NCI-H2227 treated with DMSO at 0.1 percent for 48 hours (cell line): ENCODE measurements around the gene LMNA.

Source experiments
- DNase-seq: peaks from one replicate; lab custom pipeline; 2025; lab: John Stamatoyannopoulos, UW

Gene LMNA

DNA sequence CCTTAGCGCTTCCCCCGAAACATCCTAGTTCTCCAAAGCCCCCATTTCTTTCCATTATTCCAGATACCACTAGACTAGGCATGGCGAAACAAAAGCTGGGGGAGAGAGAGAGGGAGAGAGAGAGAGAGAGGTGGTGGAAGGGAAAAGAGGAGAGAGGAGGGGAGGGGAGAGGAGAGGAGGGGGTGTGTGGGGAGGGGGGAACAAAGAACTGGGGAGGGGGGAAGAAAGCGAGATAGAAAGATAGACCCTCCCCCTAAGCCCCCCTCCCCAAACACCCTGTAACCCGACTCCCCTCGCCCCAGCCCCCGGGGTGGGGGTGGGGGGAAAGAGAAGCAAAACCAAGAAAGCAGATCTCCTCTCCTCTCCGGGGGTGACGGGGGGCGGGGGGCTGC lies 32.6 kb upstream of the LMNA start:
- peak; percentile 38 for DNase-seq

DNA sequence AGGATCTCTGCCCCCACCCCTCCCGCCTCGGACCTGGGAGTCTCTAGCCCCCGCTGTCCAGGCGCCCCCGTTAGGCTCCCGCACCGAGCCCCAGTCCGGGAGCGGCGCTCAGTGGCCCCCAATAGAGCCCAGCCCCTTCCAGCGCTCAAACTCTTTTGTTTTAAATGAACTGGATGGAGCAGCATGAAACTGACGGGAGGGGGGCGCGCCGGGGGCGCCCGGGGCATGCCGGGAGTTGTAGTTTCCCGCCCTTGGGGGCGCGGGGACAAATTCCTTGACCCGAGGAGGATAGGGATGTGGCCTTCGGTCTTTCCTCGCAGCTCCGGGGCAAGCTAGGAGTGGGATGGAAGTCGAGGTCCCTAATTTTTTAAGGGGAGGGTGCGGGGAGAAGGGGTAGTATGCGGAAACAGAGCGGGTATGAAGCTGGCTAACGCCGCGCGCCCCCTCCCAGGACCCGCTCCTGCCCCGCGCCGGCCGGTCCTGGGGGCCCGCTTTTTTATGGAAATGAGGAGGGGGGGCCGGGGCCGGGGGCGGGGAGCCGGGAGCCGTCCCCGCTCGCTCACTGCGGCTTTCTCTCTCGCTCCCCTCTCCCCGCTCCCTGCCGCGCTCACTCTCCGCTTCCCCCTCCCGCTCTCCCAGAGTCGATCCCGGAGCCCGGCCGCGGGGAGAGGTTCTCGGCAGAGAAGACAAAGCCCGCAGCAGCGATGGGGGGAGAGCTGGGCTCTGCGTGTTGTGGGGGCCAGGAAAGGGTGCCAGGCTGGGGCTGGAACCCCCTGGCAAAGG lies 32.0 kb upstream of the LMNA start, which contains the start of gene MEX3A:
Gene MEX3A (minus strand): TSS at position 157 of the 783 bp plus-strand sequence. CDS start 467 bp downstream, outside the sequence.
- peak; percentile 88 for DNase-seq

DNA sequence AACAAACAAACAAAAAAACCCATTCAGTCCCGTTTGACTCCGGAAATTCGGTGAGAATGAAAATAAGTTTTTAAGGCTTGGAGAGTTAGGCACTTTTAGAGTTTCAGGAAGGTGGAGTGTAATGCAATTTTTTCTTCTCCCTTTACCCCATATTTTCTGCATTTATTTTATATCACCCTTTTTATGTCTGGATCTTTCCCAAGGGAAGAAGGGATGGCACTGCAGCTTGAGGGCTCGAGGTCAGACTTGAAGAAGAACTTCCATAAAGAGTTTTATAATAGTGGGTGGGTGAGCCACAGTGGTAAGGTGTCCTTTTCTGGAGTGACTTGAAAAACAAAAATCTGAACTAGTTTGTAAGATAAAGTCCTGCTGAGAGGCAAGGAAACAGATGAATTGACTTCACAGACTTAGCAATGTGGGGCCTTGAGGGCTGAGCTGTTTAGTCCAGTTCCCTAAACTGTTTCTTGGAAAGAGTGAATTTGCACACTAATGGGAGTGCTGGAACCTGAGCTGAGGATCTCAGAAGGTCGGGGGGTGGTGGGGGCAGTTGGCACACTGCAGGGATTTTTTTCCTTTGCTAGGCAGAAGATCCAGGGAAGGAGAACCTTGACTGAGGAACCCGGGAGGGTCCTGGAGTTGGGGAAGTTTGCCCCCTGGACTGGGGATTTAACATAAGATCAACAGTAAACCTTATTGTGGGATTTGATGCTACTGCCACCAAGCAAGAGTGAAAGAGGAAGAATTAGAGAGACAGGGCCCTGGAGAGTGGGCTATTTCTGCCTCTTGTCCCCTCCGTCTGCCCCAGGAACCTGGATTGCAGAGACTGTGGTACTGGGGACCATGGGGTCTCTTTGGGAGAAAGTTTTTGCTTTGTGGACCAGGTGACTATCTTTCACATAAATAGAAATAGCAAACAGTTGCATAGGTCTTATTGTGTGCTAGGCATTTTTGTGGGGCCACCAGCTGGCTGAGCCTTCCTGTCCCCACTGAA lies 30.4 kb upstream of the LMNA start:
- no peak for DNase-seq

DNA sequence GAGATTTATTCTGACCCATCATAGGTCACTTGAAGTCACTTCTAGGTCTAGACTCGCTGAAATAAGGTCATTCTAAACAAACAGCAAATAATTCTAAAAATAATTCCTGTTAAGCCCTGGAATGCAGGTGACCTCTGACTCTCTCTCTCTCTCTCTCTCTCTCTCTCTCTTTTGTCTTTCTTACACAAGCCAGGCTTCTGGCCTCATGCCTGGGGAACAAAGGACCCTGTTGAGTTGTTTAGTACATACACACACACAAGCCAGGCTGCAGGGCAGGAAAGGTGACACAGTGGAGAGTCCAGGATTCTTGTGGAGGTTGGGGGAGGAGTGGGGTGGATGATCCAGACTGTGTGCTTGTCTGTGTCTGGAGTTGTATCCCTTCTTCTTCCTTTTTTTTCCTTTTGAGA lies 28.3 kb upstream of the LMNA start:
- DNase-seq: no peak

DNA sequence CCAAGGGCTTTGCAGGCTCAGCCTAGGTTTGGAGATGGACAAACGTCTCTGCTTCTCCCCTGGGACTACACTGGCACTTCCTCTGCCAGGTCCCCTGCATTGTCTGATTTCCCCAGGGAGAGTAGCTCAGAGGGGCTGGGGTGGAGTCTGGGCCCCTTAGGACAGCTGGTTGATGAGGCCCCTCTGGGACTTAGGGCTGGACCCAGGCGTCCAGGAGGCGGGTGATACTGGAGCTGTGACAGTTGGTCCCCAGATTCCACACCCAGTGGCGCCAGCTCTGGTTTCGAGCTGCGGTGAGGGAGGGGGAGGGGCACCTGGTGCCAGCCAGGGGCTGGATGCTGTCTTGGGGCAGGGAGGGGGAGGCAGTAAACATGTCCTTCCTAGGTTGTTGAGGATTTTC lies 24.8 kb upstream of the LMNA start:
- no peak for DNase-seq

DNA sequence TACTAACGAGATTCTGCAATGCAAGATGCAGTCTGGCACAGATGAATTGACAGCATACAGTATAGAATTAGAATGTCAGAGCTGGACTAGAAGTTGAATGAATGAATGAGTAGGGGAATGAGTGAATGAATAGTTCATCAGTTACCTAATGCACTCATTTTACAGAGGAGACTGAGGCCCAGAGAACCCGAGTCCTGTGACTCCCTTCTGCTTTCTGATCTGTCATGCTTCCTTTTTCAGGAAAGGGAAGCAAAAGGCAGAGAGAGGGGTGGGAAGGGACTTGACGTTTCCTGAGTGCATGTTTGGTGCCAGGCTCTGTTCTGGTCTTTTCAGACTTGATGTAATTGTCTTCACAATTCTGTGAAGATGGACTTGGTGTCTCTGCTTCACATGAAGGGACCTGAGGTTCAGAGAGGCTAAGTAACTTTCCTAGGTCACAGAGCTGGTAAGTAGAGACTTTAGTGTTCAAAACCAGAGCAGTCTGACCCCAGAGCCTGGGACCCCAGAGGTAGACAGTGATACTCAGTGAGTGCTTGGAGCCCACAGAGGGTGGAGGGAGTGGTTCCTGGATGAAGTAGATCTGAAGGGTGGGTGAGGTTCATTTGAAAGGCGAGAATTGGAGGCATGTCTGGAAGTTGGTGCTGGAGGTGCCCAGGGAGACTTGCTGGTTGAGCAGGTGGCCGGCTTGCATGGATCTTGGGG lies 24.2 kb upstream of the LMNA start:
- no peak for DNase-seq

DNA sequence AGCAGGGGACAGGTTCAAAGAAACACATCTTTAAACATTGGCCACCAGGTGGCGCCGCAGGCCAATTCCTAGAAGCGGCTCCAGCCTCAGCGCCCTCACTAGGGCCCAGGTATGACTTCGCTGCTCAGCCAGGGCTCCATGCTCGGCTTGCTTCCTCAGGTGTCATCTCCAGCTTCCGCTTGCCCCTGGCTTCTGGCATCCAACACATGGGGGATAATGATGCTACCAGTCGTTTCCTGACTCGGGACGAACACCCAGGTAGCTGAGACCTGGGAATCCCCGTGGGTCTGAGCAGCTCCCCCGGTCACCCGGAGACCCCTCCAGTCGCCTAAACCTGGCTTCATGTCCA lies 23.7 kb upstream of the LMNA start:
- peak; percentile 84 for DNase-seq

DNA sequence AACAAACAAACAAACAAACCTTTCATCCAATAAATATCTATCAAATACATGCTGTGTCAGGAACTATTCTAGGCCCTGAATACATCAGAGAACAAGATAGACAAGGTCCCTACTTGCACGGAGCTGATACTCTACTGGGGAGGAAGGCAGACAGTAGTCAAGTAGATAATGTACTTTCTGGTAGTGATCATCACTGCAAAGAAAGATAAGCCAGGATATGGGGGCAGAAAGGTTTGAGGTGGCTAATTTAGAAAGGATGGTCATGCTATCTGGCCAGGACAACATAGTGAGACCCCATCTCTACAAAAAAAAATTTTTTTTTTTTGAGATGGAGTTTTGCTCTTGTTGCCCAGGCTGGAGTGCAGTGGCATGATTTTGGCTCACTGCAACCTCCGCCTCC lies 22.9 kb upstream of the LMNA start:
- no peak for DNase-seq

DNA sequence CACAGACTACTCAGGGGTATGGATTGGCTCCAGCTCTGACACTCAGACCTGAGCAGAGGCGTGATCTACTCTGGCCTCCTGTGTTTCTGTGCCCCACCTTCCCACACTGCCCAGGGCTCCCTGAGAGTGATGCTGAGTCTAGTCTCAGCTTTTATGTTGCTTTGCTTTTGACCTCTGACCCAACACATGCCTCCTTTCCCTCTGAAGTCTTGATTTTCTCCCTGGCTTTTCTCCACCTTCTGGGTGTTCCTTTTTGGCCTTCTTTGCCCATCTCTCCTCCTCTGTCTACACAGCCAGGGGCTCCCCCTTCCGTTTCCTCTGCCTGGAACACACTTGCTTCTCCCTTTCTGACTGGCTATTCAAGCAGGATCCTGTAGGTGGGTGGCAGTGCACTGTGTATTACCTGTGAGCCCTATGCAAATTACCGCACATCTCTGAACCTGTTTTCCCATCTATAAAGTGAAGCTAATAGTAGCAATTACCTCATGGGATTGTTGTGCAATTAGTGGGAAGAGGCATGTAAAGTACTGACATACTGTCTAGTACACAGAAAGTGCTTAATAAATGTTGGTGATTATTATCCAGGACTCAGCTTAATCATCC lies 18.5 kb upstream of the LMNA start:
- DNase-seq: no peak

DNA sequence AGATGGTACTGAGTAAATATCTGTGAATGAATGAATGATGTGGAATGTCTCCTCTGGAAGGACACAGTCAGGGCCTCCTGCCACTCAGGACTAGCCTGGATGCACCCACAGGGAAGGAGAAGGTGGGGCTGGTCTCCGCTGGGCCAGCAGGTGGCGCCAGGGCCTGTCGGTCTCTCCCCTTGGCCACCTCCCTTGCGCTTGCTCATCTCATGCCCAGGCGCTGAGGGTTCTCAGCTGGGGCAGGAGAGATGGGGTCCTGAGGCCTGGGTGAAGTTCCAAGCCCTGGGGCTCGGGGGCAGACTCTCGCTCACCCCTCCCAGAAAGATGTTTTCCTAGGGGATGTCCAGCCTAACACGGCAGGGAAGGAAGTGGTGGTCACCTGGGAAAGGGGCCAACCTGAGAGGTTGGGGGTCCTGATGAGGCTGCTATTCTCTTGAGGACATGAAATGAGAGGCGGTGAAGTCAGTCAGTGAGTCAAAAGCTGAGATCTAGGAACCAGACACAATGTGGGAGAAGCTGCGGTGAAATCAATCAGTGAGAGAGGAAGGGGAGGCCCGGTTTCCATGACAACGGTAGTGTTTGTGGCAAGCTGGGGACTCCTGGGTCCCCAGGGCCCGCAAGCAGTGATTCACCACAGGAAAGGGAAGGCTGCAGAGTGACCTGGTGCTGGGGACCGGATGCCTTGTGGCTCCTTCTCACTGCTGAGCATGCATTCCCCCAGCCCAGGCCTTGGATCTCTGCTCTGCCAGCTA lies 17.7 kb upstream of the LMNA start:
- DNase-seq: peak; percentile 69

DNA sequence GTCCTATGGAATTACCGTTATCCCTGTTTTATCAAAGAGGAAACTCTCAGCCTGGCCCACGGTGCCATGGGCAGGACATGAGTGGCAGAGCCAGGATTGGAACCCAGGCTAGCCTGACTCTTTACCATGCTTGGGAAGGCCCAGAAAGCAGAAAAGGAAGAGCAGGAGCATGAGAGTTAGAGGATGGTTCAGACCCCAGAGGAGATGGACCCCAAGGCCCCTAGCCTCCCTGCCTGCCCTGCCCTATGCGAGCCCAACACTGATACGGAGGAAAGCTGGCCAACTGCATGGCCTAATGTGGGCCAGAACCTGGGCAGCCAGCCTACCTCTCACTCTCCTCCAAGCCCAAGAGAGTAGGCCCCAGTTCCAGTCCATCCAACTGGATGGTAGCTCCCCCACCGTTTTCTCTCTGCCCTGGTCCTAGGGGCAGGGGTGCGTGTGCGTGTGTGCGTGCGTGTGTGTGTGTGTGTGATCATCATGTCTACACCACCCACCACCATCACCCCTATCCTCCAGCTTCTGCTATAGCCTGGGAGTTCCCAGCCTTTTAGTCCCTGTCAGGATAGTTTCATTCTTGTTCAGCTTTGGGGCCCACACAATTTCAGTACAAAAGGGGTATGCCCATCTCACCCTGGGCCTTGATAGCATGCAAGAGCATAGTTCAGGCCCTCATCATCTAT lies 16.9 kb upstream of the LMNA start:
- no peak for DNase-seq

DNA sequence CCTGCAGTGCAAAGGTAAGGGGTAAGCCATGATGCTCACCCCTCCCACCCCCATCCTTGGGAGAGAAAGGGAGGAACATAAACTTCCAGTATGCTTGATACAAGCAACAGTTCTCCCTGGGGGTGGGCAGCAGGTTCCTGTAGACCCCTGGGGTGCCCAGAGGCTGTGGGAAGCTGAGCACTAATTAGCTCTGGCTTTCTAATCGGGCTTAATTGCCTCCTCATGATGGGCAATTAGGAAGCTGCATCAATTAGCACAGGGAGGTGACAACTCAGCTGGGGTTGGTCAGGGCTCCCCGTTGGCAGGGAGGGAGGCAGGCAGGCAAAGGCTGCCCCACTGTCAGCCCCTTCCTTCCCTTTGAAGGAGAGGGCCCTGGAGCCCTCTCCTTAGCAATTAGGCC lies 15.7 kb upstream of the LMNA start:
- DNase-seq: no peak

DNA sequence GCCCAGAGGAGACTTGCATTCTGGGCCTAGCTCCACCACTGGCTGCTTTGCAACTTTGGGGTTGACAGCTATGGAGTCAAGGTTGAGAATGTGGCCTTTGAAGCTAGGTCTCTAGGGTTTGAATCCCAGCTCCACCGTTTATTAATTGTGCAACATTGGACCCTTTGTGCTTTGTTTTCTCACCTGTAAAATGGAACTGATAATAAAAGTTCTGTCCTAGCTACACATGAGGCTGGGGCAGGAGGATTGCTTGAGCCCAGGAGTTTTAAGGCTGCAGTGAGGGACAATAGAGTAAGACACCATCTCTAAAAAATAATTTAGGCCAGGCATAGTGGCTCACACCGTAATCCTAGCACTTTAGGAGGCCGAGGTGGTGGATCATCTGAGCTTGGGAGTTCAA lies 15.2 kb upstream of the LMNA start:
- DNase-seq: no peak

DNA sequence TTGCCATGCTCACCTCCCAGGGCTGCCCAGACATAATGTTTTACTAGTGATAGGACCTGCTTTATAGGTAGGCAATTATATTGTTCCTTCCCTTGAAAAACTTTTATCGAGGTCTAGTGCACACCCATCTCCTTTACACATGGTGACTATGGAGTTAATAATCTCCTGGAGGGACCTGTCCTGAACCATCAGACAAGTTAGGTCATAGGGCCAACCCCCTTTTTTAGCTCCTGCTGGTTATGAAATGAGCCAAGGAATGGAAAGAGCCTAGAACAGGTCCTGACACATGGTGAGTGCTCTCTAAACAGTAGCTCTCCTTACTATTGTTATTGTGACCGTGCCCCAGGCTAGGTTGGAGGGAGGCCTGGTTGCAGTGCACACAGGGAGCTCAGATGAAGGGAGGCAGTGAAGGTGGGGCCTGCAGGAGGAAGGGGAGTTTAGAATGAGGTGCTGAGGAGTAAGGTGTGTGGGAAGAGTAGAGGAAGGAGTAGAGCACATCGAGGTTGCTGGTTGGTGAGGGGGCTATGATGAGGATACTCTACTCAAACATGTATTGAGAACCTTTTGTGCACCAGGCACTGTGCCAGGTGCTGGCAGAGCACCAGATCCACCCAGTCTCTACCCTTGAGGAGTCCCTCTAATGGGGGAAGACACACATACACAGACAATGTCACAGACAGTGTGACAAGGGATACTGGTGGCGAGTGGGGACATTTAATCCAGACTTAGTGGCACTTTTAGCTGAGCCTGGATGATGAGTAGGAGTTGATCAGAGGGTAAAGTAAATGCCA lies 14.1 kb upstream of the LMNA start:
- DNase-seq: no peak

DNA sequence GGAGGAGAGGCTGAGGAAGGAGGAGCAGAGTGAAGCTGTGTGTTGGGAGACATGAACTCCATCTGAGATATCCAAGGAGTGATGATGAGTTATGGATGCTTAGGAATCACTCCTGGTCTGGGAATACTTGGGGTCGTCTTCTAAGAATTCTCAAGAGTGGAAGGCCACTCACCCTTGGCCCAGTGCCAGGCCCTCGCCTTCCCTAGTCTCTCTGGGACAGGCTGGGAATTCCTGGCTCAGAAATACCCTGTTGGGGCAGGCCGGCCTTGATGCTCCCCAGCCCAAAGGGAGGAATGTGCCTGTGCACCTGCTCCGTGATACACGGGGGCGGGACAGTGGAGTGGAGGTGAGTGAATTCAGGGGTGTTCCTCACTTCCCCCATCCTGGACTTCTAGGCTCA lies 12.6 kb upstream of the LMNA start:
- no peak for DNase-seq

DNA sequence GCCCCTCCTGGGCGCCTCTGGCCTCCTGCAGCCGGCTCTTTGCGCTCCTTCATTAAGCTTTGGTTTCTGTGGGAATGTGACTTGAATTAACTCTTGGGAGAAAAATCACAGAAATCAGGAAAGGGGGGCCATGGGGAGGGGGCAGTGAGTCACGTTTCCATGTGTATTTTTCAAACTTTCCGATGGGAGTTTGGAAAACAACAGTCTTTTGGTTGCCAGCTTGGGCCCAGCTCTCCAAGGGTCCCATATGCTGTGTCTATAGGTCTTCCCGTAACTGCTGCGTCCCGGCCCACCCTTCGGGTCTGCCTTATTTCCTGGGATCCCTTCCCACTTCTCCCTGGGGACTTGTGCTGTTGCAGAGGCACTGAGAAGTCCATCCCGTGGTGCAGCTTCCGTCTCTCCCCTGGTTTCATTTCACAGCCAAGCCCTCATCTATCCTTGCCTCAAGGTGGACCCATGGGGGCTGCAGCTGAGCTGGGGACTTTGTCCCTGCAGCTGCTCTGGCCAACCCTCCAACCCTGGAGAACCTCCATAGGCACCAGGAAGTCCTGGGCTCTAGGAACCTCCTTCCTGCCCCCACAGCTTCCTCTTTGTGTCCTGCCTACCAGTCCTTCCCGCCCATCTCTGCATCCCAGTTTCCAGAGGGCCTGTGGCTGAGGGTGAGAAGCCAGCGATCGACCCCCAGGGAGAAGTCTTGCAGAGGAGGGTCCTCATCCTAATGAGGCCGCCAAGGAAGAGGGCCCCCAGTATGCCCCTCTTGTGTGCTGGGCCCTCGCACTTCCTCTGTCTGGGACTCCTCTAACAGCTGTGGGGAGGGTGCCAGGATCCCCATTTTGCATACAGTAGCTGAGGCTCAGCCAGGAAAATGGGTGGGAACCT lies 11.6 kb upstream of the LMNA start:
- no peak for DNase-seq

DNA sequence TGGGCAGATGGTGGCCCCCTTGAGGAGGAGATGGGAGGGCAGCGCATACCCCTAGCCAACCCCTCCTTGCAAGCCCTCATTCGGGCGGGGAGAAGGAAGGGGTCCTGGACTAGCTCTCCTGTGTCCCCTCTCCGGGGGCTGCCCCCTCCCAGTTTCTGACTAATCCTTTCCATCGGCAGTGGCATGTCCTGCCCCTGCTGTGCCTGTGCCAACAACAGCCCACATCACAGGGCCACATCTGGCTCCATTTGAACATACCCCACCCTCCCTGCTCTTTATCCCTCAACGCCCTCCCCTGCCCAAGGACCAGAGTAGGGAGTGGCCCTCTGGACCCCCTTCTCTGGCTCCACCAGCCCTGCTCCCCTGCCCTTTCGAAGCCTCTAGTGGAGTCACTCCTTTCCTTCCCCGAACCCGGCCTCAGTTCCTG lies 11.0 kb upstream of the LMNA start:
- no peak for DNase-seq

DNA sequence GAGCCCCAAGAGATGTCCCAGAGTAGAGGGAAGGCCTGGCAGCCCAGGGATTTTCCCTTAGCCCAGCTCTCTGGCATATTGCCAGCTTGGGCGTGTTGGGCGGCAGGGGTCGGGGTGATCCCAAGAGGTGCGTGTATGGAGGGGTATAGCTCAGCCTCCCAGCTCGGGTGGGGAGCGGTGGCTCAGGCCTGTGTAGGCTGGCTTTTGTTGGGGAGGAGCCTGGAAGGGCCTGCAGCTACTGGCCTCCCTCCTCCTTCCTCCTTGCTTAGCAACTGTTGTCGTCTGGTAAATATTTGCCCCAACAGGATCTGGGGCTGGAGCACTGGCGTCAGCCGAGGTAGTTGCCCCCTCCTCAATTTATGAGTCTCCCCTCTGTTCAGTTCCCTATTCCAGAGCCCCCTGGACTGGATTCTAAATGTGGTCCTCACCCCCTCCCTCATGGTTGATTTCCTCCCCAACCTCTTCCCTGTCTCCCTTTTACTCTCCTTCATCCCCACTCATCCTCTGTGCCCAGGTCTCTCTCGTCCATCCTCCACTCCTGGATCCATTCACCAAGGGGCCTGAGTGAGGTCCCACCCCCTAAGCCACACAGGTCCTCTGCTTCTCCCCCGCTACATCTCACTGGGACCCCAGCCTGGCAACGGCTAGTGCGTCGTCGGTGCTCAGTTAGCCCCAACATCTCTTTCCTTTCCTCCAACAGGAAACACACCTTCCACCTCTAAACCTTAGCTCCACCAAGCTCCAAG lies 10.3 kb upstream of the LMNA start:
- peak; percentile 53 for DNase-seq
